ENCODE measurements around the gene CRHBP. TPM values are rescaled to one million over a fixed set of nuclear protein-coding genes. Genes with fewer than 3 reads are reported as not detected.

Gene CRHBP
- total and polyA plus RNA-seq, 9 of the 15 experiments (the other 6 are each of a cell fraction or from before 2014, with no cell fraction given): not detected

- no peak for TF ChIP-seq ATF3 (IDR thresholded peaks at IDR 0.05)
- no peak for TF ChIP-seq ATF3 (CRISPR knock-in tag; conservative IDR thresholded peaks at IDR 0.05)
- no peak for TF ChIP-seq SOX6 (IDR thresholded peaks at IDR 0.05)
- no peak for TF ChIP-seq BMI1 (IDR thresholded peaks at IDR 0.05; ENCODE audit: low read length)
- TF ChIP-seq FOXJ2 (tag; IDR thresholded peaks at IDR 0.05): no peak
- peak; percentile 59 for TF ChIP-seq PKNOX1 (IDR thresholded peaks at IDR 0.05)
- no peak for TF ChIP-seq ATF2 (CRISPR knock-in tag; IDR thresholded peaks at IDR 0.05)
- no peak for TF ChIP-seq SIRT6 (IDR thresholded peaks at IDR 0.05; ENCODE audit: low read depth, low read length)
- TF ChIP-seq NRF1 (conservative IDR thresholded peaks at IDR 0.05 in 1 of 2, IDR thresholded peaks at IDR 0.05 in 1 of 2): peak in 1 of 2 experiments; percentile 33; a peak in 1 of 4 replicates
- TF ChIP-seq REST (IDR thresholded peaks at IDR 0.05; ENCODE audit: borderline replicate concordance): no peak
- no peak for TF ChIP-seq REST (CRISPR knock-in tag; IDR thresholded peaks at IDR 0.05; ENCODE audit: low read depth)
- TF ChIP-seq MTF1 (CRISPR knock-in tag; IDR thresholded peaks at IDR 0.05; ENCODE audit: borderline replicate concordance): no peak
- no peak for TF ChIP-seq ZNF23 (CRISPR knock-in tag; IDR thresholded peaks at IDR 0.05)
- TF ChIP-seq PML (IDR thresholded peaks at IDR 0.05; ENCODE audit: low read length): no peak
- no peak for TF ChIP-seq CBFA2T3 (IDR thresholded peaks at IDR 0.05)
- TF ChIP-seq ZNF134 (CRISPR knock-in tag; conservative IDR thresholded peaks at IDR 0.05): no peak
- TF ChIP-seq SIN3A (IDR thresholded peaks at IDR 0.05; ENCODE audit: borderline replicate concordance in 2 of 2, control insufficient read depth in 1 of 2, low read depth in 2 of 2, low read length in 2 of 2): no peak
- TF ChIP-seq L3MBTL2 (IDR thresholded peaks at IDR 0.05): 0 out of 2 replicates have a peak, but pooled peaks have one; percentile 21
- TF ChIP-seq MTA2 (IDR thresholded peaks at IDR 0.05; ENCODE audit: low read depth): no peak
Measured at GRCh38 chr5:76986825-76987526, 34.1 kb downstream of the CRHBP start (continued).

Measured in K562 (cell line).